ENCODE results near the gene TSPAN32.

Gene TSPAN32

DNA sequence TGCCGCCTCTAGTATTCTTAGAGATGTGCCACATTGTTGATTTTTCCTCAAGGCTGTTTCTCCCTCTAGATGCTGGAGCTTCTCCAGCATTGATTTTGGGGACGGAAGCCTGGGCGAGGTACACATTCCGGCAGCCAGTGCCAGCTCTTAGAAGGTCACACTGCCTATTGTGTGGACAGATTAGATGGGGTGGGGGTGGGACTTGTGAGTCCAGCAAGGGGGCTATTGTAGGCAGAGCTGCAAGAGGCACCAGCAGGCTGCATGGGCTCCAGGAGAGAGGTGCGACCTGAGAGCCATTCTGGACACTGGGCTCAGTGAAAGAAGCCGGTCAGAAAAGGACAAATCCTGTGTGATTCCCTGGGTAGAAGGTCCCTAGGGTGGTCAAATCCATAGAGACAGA lies 12.5 kb upstream of the TSPAN32 start:
- peak in 1 of 2 donors; percentile 2 for DNase-seq

DNA sequence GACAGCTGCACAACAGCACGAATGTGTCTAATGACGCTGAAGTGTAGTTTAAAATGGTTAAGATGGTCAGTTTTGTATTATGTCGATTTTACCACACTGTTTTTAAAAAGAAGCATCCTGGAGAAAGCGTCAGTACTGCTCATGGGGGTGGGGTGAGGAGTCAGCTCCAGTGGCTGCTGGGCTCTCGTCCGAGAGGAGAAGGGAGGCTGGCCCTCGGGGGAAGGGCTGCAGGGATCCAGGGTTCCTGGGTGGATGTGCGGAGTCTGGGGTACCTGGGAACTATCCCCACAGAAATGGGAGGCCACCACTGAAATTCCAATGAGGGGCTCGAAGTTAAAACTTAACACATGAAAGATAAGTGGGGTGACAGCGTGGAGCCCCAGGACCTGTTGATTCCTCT lies 12.0 kb upstream of the TSPAN32 start:
- DNase-seq = peak in 1 of 2 donors; percentile 4

DNA sequence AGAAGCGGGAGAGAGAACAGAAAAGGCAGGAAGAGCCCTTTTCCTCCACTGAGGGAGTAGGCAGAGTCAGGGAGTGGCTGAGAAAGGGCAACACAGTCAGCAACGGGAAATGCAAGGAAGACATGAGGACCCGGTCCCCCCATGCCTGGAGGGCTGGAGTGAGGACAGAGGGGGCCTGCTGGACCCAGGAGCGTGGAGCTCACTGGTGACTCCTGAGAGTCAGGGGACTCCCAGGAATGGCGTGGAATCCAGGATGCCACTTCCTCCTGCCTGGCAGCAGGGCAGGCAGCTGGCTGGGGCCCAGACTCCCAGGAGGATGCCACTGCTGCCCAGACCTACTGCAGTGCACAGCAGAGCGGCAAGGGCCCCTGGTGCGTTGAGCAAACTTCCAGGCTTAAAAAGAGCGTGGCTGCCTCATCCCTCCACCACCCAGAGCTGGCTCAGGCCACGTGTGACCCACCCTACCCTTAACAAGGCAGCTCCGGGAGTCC lies 11.4 kb upstream of the TSPAN32 start:
- peak in 1 of 2 donors; percentile 5 for DNase-seq

DNA sequence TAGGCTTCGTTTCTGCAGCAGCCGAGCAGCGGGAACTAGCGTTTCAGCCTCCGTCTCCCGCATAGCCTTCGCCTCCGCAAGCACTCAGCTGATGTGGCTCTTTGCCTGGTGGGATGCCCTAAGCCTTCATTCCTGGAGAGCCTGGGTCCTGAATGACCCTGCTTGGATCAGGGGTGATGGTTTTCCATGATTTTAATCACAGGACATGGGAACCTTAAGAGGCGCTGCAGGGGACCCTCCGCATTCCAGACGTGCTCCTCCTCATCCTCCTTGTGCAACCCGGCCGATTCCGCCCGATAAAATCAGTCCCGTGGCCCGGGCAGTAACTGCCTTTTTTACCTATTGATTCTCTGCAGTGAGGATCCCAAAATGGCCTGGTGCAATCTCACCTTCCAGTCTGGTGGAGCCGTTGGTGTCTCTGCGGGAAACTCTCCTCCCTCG lies 8.3 kb upstream of the TSPAN32 start:
- peak in 1 of 2 donors; percentile 5 for DNase-seq

DNA sequence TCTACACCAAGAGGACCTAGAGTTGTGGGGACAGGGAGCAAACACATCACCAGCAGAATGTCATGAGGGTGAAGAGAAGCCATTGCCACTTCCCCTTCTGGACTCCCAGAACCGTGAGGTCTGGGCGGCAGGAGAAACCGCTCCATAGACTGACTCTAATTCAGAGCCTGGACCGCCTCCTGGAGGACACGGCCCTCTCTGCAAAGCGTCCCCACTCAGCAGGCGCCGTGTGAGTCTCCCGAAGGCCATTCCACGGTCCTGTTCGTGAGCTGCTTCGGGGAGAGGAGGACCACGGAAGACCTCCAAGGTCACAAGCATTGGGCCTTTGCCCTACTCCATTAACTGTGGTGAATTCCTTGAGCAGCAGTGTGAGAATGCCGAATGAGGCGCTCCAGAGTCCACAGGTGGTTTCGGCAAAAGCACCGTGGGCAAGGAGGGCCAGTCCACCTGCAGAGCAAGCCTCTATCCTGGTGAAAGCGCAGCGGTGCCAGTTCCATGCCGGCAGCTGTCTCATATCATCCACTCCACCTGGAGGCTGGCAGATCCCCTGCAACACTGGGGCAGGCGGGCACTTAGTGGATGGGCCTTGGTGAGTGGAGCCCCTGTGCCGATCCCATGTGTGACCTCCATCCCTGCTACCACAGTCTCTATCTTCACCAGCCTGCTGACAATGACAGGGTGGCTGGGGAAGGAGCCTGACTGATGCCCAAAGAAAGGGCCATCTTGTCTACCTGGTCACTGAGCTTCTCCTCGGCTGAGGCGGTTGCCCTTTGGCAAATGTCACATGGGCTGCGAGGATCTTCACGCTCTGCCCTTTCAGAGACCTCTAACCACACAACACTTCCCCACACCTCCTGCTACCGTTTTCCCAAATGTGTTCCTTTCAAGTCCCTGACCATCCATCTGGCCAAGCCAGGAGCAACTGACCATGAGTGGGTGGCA lies 7.6 kb upstream of the TSPAN32 start:
- no peak for DNase-seq

DNA sequence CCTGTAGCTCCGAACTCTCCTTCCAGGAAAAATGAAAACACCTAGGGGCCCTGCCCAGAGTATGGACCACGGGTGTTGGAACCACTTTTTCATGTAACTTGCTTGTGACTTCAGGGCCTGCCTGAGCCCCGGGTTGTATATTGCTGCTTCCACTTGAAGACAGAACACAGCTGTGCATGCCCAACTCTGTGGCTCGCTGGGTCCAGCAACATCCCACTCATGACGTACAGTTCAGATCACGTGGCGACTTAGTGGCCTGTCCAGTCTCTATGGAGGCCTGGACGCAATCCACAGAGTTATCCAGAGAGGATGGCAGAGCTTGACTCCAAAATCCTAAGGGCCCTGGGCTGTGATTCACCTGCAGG lies 6.9 kb upstream of the TSPAN32 start:
- DNase-seq = no peak

DNA sequence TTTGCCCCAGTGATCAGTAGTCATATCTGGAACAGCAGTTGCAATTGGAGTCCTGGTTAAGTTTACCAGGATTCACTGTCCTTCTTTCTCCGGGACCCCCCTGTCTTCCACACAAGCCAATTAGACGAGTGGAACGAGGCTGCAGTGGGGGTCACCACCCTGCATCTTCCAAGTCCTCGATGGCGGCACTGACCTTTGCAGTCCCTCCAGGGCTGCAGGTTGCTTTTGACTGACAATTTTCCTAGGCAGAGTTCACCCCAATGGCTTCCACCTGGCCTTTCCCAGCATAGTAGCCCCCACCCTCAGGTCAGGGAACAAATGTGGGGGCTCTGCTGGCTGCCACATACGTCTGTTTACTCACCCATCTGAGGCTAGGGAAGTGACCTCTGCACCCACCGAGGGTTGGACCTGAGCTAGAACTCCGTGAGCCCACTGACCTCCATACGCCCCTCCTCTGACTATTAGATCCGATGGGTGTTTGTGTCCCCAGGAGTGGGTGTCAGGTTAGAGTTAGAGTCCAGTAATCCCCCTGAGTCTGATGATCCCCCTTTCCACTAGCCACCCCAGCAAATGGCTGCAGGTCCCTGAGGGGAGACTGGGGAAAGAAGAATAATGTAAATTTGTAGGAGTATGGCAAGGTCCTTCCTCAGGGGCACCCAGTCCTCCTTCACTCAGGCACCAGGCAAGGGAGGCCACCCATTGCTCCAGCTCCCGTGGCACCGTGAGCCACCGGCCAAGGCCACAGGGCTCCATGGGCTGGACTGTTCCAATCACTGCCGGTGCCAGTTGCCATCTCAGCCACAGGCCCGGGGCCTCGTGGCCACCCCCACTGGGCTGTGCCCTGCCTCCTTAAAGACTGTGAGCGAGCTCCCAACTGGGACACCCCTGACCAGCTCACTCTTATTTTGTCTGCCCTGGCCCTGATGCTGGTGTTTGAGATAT lies 5.6 kb upstream of the TSPAN32 start:
- no peak for DNase-seq

DNA sequence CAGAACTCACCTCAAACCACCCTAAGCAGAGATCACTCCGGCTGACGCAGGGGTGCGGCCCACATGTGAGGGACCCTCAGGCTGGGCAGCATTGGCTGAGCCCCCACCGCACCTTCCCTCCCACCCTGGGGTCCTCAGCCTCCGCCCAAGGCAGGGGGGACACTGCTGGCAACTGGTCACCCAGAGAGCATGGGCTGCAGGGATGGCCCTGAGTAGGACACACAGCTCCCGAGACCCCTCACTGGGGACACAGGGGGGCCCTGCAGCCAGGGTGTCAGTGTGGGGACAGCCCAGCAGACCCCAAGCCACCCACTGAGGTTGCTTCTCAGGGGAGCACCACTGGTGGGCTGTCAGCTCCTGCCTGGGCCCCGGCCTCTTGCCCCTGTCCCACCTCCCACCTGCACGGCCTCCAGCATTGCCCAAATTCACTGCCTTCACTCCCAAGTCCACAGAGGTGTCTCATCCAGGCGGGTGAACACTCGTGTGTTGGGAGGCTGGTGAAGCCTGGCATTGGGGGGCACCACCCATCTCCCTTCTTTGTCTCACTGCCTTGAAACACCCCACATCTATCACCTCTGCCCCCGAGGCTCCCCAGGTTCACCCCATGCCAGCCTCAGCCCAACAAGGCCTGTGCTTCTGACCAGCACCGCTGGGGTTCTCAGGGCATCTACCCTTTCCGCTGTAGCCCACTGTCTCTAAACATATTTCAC lies 4.7 kb upstream of the TSPAN32 start:
- no peak for DNase-seq

DNA sequence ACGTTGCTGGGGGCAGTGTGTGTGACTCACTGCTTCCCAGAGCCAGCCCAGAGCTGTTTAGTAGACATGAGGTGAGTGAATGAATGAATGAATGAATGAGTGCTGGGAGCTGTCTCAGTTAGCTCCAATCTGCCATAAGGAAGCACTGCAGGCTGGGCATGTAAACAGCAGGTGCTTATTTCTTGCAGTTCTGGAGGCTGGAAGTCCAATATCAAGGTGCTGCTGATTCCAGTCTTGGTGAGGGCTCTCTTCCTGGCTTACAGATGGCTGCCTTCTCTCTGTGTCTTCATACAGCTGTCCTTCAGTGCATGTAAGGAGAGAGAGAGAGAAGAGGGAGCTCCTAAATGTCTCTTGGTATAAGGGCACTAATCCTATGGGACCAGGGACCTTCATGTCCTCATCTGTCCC lies 4.2 kb upstream of the TSPAN32 start:
- no peak for DNase-seq

DNA sequence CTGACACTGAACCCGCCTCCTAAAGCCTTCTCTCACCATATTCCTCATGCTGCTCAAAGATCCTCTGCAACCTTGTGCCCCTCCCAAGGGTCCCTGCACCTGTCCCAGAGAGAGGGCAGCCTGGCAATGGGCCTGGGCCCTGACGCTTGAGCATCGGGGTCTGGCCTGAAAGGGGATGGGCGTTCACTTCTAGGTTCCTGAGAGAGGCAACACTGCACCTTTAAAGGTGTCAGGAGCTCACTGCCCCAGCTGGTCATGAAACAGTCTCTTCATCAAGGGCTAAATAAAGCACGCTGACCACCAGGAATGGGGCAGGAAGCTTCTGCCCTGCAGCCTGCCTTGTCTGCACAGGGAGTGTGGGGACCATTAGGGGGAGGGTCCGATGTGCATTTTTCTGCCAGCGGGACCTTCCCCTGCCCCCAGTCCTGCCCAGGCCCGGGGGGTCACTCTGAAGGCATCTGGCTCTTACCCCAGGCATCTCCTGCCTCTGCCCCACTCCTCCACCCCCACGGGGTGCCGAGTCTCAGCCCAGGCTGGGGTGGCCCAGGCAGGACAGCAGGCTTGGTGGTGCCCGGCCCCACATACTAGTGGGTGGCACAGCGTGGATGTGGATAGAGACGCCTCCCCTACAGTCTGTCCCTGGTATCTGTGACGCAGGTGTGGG lies 3.5 kb upstream of the TSPAN32 start:
- DNase-seq = no peak

DNA sequence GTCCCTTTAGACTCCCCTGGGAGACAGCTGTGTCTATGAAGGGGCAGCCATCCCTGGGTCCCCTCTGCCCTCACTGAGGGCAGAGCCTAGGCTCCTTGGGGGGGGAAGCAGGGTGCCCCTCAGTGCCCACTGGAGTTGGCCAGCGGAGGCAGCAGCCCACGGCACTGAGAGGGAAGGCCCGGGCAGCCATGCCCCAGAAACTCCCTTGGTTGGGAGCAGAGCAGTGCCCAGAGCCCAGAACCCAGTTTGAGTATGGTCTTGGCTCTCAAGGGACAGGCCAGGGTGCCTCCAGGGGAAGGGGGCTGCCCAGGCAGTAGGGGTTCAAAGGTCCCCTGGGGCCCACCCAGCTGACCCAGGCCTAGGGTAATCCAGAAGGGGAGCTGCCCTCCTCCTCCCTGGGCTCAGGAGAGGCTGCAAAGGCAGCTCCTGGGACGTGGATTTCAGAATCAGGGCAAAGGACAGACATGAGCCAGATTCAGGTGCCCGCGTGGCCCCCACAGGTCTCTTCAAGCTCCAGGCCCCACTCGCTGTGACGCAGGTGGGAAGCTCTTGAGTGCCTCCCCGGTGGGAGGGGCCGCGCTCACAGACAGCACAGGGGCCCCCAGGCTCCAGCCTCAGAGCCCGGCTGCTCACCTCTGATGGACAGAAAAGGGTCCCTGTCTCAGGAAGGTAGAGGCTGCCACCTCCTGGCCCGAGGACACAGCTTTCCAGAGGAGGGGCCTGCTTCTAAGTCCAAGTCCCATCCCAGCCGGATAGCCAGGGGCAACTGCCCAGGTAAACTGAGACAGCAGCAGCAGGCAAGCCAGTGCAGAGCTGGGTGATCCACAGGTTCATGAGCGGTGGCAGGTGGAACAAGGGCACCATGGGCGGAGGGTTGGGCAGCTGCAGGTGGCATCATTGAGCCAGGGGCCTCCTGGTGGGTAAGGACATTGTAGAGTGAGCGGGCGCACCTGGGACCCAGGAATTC lies 2.7 kb upstream of the TSPAN32 start:
- DNase-seq = peak in 1 of 2 donors; percentile 24

DNA sequence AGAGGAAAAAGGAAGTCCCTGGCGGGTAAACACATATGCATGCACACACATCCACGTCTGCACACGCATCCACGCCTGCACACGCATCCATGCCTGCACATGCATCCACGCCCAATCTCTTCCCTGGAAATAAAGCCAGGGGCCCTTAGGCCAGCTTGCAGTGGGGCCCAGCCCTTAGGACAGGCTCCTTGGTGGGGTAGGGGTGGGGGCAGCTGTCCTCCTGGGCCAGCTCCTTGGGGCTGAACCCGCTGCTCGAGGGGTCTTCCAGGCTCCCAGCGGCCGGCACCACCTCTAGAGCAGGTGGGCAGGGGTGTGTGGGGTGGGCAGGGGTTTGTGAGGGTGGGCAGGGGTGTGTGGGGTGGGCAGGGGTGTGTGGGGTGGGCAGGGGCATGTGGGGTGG lies 2.0 kb upstream of the TSPAN32 start:
- DNase-seq = no peak

DNA sequence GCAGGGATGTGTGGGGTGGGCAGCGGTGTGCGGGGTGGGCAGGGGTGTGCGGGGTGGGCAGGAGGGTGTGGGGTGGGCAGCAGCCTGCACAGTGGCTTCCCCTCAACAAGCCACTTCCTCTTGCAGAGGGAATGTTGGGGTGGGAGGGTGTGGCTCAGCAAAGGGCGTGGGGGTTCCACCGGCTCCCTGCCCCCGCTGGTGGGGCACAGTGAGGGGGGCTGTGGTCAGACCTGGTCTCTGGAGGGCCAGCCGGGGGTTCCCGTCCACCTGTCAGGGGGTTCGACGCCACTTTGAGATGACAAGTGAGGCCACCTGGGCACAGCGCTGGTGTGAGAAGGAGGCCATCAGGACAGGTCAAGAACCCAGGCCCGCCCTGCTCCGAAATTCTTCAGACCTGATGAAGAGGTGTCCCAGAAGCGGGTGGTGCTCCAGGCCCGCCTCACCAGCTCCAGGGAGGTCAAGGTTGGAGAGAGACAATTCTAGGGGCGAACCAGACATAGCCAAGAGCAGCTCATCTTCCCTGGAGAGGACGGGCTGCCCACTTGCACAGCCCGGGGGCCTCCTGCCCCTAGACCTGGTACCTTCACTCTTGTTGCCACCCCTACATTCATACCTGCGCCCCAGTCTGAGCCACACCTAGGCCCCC lies 1.4 kb upstream of the TSPAN32 start:
- peak; percentile 27 to 46 for DNase-seq

DNA sequence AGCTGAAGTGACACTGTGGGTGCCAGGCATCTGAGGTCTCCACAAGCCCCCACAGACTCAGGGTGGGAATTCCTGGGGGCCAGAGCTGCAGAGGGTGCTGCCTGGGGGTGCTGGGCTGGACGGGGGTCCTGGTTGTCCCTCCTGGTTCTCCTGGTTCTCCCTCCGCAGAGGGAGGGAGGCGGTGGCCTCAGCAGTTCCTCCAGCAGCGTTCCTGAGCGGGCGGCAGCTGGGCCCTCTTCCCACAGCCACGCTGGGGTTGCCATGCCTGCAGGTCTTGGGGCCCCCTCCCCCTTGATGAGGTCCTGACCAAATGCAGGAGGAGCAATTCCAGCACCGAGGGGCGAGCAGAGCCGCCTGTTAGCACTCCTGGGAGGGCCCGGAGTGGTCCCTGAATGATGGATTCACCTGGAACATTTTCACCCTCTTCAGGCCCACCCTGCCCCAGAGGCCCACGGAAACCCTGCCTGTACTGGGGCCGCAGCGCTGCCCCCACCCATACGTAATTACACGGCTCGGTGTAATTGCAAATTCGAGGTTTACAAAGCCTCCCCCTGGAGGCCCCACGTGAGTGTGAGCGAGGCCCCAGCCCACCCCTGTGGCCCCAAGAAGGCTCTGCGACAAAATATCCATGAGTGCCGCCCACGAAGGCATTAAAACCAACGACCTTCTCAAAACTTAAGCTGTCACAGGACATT lies 730 bp upstream of the TSPAN32 start:
- no peak for DNase-seq

DNA sequence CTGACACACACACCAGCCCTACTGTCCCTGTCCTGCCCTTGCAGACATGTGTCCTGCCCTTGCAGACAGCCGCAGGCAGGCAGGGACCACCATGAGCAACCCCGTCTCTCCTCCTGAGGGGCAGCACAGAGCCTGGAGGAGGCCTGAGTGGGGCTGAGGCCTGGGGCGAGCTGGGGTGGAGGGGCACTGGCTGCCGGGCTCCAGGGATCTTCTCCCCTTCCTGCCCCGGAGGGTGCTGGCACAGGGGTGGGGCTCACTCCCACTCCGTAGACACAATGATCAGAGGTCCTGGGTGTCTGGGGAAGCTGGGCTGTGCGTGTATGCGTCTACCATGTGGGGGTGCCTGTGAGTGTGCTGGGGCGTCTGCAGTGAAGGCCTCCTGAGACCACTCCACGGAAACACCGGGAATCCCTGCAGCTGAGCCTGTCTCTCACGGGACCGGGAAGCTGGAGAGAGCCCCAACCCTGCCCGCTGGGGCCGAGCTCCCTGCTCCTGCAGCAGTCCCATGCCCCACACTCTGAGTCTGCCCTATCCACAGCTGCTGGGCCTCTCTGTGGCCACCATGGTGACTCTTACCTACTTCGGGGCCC lies 588 bp downstream of the TSPAN32 start:
- peak in 1 of 2 donors; percentile 25 for DNase-seq

DNA sequence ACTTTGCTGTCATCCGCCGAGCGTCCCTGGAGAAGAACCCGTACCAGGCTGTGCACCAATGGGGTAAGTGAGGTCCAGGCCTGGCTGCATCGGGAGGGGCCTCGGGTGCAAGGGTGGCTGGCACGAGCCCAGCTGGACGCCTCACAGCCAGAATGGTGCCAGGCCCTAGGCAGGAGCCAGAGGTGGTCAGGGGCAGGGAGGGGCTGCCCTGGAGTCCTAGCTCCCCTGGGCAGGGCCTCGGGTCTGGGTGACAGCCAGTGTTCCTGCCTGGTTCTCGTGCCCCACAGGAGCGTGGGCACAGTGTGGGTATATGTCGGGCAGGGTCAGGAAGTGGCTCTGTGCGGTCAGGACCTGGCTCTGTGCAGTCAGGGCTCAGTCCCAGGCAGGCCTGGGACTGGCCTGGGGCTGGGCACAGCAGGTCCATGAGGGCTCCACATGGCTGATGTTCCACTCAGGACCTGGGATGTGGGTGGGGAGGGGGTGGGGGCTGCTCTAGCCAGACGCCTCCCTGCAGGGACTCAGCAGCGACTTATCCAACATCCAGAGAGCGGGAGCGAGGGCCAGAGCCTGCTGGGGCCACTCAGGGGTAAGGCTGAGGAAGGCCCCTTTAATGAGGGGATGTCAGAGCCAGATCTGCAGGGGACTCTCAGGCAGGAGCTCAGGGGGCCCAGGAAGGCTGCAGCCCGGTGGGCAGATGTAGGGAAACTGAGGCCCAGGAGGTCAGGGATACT lies 1.2 kb downstream of the TSPAN32 start:
- no peak for DNase-seq

DNA sequence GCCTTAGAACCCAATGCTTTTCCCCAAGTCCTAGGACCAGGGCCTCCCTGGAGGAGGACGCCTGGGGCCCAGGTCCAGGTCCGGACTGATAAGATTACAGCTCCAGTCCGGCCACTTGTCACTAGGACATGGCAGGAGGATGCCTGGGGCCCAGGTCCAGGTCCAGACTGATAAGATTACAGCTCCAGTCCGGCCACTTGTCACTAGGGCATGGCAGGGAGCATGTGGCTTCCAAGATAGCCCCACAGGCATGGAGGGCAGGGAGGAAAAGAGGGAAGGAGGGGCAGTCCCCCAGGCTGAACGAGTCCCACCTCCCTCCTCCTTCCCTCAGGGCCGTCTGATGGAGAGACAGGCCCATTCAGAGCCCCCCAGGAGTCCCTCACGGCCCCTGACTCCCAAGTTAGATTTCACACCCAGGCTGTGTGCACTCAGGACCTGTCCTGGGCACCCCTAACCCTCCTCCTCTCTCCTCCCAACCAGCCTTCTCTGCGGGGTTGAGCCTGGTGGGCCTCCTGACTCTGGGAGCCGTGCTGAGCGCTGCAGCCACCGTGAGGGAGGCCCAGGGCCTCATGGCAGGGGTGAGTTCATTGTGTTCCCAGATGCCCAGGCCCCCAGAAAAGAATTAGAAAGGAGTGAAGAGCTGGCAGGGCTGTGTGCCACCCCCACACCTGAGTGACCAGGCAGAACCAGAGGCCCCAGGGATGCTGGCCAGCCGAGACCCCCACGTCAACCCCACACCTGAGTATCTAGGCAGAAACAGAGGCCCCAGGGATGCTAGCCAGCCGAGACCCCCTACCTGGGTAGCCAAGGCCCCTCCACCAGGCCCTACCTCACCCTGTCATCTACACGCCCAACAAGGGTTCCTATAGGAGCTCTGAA lies 2.1 kb downstream of the TSPAN32 start:
- no peak for DNase-seq

Data from CD4-positive, alpha-beta T cell treated with Interleukin-4 for 1 hour (primary cell).